HG03280 (cell line): ENCODE results near the gene ALDH1B1.

Experiments used
- ATAC-seq: cut with Tn5 transposase; IDR thresholded peaks from one replicate; pipeline ENCODE4 v1.9.1; 2021; ENCODE audit warnings: mild to moderate bottlenecking, moderate library complexity; ENCODE audit not compliant: unreplicated experiment

ALDH1B1 gene

DNA sequence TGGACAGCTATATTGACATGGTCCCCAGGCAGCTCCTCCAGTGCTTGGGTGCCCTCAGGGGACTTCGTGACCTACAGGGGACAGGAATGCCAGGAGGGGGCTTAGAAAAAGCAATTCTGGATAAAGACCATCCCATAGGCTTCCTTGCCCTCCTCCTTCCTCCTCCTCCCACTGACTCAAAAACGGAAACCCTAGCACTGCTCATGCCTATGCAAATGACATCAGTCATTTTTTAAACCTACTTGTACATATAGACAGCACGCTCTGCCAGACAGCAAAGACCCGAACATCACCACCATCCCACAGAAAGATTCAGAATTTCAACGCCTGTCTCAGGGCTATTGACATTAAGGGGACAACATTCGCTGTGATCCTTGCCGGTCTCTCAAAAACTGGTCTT is 20.8 kb downstream of the ALDH1B1 start:
- ATAC-seq = no peak

DNA sequence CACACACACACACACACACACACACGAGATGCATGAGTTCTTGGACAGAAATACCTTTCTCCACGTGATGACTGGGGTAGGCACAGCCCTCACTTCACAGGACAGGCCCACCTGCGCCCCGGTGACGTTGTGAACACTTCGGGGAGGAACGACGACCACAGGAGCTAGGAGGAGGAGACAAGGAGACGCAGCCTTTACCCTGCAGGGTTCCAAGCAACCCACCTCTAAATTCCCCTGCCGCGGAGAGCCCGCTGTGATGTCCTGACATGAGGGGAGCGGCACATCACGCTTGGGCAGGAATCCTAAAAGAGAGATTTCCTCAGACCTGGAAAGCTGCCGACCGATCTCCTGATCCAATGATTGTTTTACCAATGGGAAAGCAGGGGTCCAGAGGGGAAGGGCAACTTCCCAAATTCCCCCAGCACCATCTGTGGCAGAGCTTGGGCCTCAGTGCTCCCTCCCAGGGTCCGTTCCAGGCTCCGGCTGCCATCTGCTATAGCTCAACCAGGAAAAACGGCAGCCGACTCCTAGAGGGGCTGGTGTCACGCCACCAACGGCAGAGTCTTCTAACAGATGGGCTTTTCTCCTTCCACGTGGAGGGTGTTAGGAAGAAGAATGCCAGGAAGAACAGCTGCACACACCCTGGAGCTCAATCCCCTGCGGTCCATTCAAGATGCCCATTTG is 21.7 kb downstream of the ALDH1B1 start:
- ATAC-seq = no peak

GRCh38 chr9:38415856-38416255 is 23.4 kb downstream of the ALDH1B1 start:
- ATAC-seq = no peak

- no peak for ATAC-seq
Observed at GRCh38 chr9:38416461-38416860, 24.0 kb downstream of the ALDH1B1 start.

DNA sequence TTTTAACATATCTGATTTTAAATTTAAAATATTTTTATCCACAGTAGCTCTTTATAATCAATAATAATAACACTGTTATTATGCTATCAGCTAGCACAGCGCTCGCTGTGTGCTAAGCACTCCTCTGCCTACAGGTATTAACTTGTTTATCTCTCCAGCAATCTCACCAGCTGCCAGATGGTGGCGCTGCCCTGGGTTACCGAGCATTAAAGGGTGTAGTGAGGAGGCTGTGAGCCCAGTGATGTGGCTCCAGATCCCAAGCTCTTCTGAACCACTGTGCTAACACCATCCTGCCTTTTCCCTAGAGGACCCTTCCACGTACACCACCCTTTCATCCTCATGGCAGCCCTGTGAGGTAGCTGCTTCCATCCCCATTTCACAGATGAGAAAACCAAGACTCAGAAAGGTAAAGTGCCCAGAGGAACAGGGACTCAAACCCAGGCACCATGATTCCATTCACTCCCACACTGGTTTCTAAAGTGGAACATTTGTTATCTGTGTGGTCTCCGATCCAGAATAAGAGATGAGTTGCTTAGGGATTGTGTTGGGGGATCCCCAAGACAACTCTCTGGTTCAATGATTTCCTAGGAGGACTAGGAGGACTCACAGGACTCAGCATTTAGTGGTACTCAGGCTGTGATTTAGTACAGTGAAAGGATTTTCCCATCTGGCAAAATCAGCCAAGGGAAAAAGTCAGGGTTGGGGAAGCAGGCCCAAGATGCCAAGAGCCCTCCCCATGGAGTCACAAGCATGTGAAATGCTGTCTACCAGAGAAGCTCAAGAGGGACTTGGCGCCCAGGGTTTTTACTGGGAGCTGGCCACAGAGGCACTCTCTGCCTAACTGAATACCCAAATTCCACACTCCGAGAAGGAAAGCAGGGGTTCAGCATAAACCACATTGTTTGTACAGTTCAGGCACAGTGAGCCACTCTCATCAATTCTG is 24.8 kb downstream of the ALDH1B1 start:
- no peak for ATAC-seq

DNA sequence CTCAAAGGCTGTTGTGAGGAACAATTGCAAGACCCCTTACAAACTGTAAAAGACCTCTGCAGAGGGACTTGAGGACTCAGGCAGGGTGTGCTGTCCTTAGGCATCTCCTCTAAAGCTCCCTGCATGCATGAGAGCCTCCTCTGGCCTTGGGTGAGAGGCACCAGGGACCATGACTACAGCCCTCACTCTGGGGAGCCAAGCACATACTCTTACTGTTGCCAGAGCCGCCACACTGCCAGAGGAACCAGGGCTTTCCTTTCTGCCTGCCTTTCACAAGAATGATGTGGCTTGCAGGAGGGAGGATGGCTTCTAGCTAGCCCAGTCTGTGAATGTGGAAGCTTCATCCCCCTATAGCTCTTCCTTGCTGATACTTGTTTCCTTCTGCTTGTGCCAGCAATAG is 25.9 kb downstream of the ALDH1B1 start:
- ATAC-seq = no peak

DNA sequence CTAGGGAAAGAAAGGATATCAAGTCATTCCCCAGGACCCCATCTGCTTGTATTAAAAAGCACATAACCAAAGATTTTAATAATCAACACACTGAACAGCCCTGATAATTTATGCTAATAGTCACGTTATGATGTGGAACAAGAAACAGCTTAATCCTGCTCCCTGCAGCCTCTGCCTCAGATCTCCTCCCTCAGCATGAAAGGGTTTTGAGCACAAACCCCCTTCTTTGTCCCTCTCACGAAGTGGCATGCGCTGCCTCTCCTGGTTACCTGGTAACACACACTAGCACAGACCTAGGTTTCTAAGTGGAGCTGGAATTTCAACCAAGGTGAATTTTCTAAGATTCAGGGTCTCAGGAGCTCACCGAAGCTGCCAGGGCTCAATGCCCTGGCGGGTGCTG is 26.7 kb downstream of the ALDH1B1 start:
- ATAC-seq = no peak

GRCh38 chr9:38421498-38422211 is 29.2 kb downstream of the ALDH1B1 start:
- ATAC-seq = no peak

- no peak for ATAC-seq
Observed at GRCh38 chr9:38422555-38423260, 30.2 kb downstream of the ALDH1B1 start.

GRCh38 chr9:38423273-38423972 is 30.9 kb downstream of the ALDH1B1 start:
- no peak for ATAC-seq

- ATAC-seq = no peak
Observed at GRCh38 chr9:38423973-38424843, 31.7 kb downstream of the ALDH1B1 start, which contains the start of gene IGFBPL1. IGFBPL1 (minus strand) TSS chr9:38424454; CDS start chr9:38424424, 30 bp downstream.

GRCh38 chr9:38424918-38425317 is 32.4 kb downstream of the ALDH1B1 start:
- no peak for ATAC-seq

DNA sequence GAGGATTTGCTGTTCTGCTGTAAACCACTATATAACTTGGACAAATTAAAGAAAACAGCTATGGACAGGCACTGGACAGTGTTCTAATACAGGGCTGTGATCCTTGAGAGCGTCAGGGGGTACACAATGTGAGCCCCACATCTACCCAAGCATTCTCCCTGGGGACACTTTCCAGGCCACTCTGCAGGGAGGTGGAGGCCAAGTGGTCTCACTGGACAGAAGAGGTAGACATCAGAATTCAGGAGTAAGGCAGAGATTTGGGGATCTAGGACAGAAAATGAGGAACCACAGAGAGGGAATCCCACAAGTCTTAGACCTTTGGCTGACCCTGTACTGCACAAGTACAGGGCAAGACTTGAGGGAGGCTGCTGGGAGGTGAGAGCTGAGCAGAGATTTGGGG is 35.6 kb downstream of the ALDH1B1 start:
- ATAC-seq = no peak

DNA sequence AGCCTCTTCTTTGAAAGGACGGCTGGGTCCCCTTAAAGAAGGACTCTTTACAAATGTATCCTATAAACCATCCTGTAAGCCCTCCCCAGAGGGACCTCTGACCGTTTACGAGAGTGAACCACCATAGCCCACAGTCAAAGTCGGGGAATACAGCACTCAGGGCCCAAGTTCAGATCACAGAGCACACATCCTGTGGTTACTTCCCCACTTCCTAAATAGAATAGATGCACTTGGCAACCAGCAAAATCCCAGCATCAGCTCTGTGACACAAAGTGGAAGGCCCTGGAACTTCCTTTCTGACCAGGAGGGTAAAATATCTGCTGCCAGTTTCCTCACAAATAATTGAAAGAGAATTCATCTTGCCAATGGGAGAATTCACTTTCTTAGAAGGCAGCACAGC is 38.6 kb downstream of the ALDH1B1 start:
- ATAC-seq = no peak

DNA sequence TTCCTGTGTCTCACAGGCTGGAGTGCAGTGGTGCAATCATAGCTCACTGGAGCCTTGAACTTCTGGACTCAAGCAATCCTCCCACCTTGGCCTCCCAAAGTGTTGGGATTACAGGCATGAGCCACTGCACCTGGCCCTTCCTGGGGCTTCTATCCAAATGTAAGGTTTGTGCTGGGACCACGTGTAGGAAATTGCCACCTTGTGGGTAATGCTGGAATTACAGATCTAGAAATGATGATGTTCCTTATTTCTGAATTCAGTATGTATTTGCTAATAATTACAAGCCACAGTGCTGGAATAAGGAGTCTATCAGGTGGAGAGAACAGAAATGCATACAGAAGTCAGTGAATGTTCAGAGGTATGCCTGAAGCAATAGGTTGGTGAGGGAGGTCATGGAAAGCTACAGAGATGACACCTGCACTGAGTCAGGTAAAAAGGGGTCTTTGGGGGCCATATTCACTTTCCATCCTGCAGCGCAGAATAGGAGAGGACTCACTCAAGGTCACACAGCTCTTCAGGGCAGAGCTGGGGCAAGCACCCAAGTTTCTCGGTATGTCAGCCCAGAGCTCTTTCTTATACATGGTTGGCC is 40.5 kb downstream of the ALDH1B1 start:
- ATAC-seq = no peak

GRCh38 chr9:38434365-38434764 is 41.9 kb downstream of the ALDH1B1 start:
- ATAC-seq = no peak

DNA sequence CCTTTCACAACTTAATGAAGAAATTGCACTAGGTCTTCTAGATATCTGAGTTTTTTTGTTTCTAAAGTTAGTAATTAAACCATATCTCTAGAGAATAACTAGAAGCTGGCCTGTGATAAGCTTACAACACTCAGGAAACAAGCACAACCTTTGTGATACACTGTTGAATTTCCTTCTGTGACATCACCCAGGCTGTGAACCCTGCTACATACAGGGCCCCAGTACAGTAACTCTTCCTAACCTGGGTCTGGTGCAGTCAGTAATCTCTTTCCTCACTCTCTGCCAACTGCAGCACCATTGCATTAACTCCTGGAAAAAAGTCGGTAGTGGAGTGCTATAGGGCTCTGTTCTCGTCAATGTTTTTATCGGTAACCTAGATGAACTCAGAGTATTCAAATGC is 42.4 kb downstream of the ALDH1B1 start:
- ATAC-seq = no peak

DNA sequence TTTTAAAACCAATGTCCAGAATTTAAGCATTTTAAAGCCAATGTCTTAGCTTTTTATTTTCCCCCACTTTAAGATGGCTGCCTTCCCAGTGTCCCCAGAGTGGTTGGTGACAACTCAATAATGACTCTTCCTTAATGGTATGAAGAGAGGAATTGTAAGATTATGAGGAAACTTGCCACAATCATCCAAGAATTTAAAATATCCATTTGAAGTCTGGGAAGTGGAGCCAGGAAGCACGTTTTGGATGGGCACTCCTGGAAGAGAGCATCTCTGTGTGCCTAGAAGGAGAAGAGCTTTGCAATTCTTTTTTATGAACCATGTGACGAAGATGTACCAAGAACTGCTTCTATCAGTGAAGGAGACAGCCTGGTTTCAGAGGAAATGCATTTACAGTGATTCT is 43.0 kb downstream of the ALDH1B1 start:
- ATAC-seq = no peak

DNA sequence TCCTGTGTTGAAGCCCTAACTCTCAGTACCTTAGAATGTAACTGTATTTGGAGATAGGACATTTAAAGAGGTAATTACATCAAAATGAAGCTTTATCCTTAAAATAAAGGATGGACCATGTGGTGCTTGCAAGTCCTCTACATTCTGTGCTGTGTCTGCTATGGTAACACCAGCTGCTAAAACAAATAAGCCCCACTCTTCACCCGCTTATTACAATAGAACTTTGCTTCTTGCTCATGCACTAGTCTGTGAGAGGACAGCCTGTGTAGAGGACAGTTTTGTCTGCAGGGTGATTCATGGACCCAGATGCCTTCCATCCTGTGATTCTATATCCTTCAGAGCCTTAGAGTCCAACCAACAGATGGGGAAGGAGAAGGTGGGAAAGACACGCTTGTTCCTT is 44.2 kb downstream of the ALDH1B1 start:
- ATAC-seq = no peak
